RWPE2 (cell line): Measurements from ENCODE around the gene ZDHHC6.

Experiments
- ATAC-seq: fragments of 200-7000 bp; cut with Tn5 transposase; 3 replicates; pipeline ENCODE4 v1.9.1; 2021; ENCODE audit warnings: low read depth
- DNase-seq: peaks from one replicate; pipeline ENCODE4 v3.0.0-alpha.2; 2020; ENCODE audit warnings: low spot score
- H3K27ac ChIP-seq: fragments of 450-650 bp; 2 replicates; pipeline ENCODE4 v1.5.1; 2017; ENCODE audit warnings: mild to moderate bottlenecking; ENCODE audit not compliant: poor library complexity, severe bottlenecking
- H3K27me3 ChIP-seq: fragments of 250-450 bp; sonication (Bioruptor Pico); 2 replicates; pipeline ENCODE4 v1.5.1; 2021; ENCODE audit warnings: mild to moderate bottlenecking, moderate library complexity; ENCODE audit not compliant: insufficient read depth, poor library complexity, severe bottlenecking
- H3K36me3 ChIP-seq: fragments of 250-450 bp; sonication (Bioruptor Pico); 2 replicates; pipeline ENCODE4 v1.5.1; 2020; ENCODE audit warnings: low read depth, mild to moderate bottlenecking, moderate library complexity
- H3K4me1 ChIP-seq: fragments of 250-450 bp; sonication (Bioruptor Pico); 2 replicates; pipeline ENCODE4 v1.5.1; 2021; ENCODE audit warnings: mild to moderate bottlenecking, moderate library complexity; ENCODE audit not compliant: insufficient read depth, poor library complexity, severe bottlenecking
- H3K4me3 ChIP-seq: fragments of 250-450 bp; sonication (Bioruptor Pico); 2 replicates; pipeline ENCODE4 v1.5.1; 2021; ENCODE audit warnings: mild to moderate bottlenecking, moderate library complexity; ENCODE audit not compliant: severe bottlenecking
- H3K9me3 ChIP-seq: fragments of 250-450 bp; sonication (Bioruptor Pico); 2 replicates; pipeline ENCODE4 v1.5.1; 2021; ENCODE audit warnings: mild to moderate bottlenecking, moderate library complexity; ENCODE audit not compliant: severe bottlenecking
- TF ChIP-seq, protein P1 (sequence below): fragments of 450-650 bp; IDR thresholded peaks from one replicate; pipeline ENCODE4 v1.5.1; 2017; ENCODE audit warnings: mild to moderate bottlenecking, moderate library complexity; ENCODE audit not compliant: poor library complexity, severe bottlenecking

The ZDHHC6 gene

DNA sequence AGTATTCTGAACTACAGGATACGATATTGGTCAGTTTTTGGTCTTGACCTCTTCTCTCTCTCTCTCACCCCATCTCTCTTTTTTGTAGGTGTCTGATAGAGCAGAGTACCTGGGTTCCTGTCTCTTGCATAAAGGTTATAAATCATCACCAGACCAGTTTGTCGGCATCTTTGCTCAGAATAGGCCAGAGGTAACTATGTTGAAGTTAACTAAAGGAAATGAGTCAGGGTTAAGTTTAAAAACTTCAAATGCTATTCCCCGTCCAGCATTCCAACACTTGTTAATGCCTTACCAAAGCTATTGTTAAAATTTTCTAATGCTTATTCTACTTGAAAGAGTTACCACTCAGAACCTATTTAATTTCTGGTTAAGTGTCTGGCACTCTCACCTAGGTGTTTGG is 42.1 kb downstream of the ZDHHC6 start:
- ATAC-seq (peak; percentile 84), DNase-seq (no peak)
- no peak overlapping the region for H3K27ac ChIP-seq
- peaks cover 4% of the 10 kb centered on the region for H3K4me1 ChIP-seq
- no peaks in the 10 kb centered on the region for H3K27me3 ChIP-seq
- no peaks in the 10 kb centered on the region for H3K36me3 ChIP-seq
- no peak overlapping the region for H3K4me3 ChIP-seq
- H3K9me3 ChIP-seq = no peaks in the 10 kb centered on the region
- TF ChIP-seq, protein P1, sequence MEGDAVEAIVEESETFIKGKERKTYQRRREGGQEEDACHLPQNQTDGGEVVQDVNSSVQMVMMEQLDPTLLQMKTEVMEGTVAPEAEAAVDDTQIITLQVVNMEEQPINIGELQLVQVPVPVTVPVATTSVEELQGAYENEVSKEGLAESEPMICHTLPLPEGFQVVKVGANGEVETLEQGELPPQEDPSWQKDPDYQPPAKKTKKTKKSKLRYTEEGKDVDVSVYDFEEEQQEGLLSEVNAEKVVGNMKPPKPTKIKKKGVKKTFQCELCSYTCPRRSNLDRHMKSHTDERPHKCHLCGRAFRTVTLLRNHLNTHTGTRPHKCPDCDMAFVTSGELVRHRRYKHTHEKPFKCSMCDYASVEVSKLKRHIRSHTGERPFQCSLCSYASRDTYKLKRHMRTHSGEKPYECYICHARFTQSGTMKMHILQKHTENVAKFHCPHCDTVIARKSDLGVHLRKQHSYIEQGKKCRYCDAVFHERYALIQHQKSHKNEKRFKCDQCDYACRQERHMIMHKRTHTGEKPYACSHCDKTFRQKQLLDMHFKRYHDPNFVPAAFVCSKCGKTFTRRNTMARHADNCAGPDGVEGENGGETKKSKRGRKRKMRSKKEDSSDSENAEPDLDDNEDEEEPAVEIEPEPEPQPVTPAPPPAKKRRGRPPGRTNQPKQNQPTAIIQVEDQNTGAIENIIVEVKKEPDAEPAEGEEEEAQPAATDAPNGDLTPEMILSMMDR = no peak

DNA sequence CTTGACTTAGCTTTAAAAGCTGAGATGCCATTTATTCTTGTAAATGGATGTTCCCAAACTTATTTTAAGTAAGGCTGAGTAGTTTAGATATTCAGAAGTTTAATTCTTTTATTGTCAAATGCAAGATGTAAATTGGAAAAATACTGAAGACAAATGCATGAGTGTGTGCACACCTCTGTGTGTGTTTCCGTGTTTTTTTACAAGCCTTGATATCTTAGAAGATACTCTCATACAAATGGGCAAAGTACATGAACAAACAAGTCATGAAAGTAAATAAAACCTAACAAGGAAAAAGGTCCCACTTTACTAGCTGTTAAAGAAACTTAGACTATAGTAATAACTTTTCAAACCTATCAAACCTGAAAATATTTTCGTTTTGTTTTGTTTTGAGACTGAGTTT is 43.8 kb downstream of the ZDHHC6 start:
- Histone ChIP-seq H3K27me3 (no peaks in the 10 kb centered on the region), H3K9me3 (no peaks in the 10 kb centered on the region), H3K36me3 (no peaks in the 10 kb centered on the region), H3K27ac (no peak overlapping the region), H3K4me1 (peaks cover 4% of the 10 kb centered on the region), H3K4me3 (no peak overlapping the region)
- TF ChIP-seq, protein P1 = no peak
- ATAC-seq = no peak
- no peak for DNase-seq

DNA sequence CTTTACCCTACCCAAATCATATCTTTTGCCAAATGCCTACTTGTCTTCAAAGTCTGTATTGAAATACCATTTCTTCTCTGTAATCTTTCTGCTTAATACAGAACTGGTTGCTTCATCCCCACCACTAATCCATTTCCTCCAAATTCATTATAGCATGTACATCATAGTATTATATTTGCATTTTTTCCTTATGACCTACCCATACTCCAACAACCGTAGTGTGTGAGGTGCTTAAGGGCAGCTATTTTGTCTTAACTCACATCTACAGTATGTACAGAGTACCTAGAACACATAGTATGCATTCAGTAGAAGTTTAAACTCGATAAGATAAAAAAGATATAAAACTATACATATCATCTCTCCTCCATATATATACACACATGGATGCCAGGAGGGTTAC is 49.1 kb downstream of the ZDHHC6 start:
- DNase-seq (no peak), ATAC-seq (no peak)
- TF ChIP-seq, protein P1 = no peak
- H3K4me3 ChIP-seq = no peak overlapping the region
- no peaks in the 10 kb centered on the region for H3K27me3 ChIP-seq
- no peaks in the 10 kb centered on the region for H3K4me1 ChIP-seq
- H3K36me3 ChIP-seq = no peaks in the 10 kb centered on the region
- no peak overlapping the region for H3K27ac ChIP-seq
- H3K9me3 ChIP-seq = no peaks in the 10 kb centered on the region

DNA sequence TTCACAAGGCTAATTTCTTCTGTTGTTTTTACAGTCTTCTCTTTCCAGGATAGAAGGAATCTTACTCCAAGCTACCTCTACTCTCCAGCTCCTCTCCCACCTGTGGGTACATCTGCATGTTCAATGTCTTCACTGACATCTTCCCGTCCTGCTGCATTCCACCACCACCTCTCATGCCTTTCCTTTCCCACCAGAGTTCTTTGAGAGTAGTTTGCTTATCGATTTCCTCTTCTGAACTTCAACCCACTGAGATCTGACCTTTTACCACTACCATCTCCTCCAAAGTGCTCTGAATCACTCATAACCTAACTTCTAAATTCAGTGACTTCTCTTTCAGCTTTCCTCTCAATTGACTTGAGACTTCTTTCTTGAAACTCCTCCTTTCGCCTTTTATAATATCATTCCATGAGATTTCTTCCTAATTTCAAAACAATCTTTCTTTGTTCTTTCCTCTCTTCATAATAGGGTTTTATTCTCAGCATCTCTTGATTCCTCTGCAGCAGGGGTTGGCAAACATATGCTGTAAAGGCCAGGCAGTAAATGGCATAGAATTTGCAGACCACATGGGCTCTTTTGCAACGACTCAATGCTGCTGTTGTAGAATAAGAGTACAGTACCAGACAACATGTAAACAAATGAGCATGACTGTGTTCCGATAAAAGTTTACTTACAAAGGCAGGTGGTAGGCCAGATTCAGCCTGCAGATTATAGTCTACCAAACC is 50.7 kb downstream of the ZDHHC6 start:
- H3K27me3 ChIP-seq = no peaks in the 10 kb centered on the region
- H3K4me1 ChIP-seq = no peaks in the 10 kb centered on the region
- TF ChIP-seq, protein P1 = no peak
- no peaks in the 10 kb centered on the region for H3K36me3 ChIP-seq
- no peak overlapping the region for H3K4me3 ChIP-seq
- ATAC-seq (no peak), DNase-seq (no peak)
- no peak overlapping the region for H3K27ac ChIP-seq
- H3K9me3 ChIP-seq = no peaks in the 10 kb centered on the region

DNA sequence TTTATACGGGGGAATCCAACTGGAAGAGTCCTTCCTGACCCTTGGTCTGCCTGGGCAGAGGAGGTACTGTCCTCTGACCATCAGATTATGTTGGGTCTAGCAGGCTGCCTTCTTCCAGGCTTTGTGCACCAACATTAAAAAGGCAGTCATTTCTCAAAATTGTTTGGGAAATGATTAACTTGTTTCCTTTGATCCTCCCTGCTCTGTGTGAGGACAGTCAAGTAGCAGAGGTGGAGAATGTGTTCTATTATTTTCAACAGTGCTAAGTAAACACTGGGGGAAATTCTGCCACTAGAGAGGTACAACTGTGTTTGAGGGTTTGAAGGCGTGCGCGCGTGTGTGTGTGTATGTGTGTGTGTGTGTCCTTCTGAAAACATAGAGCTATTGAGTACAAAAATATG is 52.2 kb downstream of the ZDHHC6 start:
- peaks cover 3% of the 10 kb centered on the region for H3K4me1 ChIP-seq
- ATAC-seq (no peak), DNase-seq (no peak)
- H3K27ac ChIP-seq = no peak overlapping the region
- no peaks in the 10 kb centered on the region for H3K27me3 ChIP-seq
- no peaks in the 10 kb centered on the region for H3K9me3 ChIP-seq
- H3K4me3 ChIP-seq = no peak overlapping the region
- H3K36me3 ChIP-seq = no peaks in the 10 kb centered on the region
- TF ChIP-seq, protein P1 = no peak
